CD4-positive, CD25-positive, alpha-beta regulatory T cell (primary cell): ENCODE data around the gene LCORL. TPM values are rescaled to one million over a fixed set of nuclear protein-coding genes. Genes with fewer than 3 reads are reported as not detected.
A peak's percentile ranks its signal among the peaks of the same experiment; 100 is the strongest.

Experiments
- ATAC-seq, 2 donors: fragments of 150-1000 bp; cut with Tn5 transposase; one replicate each; pipeline ENCODE4 v1.10.0; 2021; ENCODE audit warnings: low read depth in 2 of 2, moderate number of reproducible peaks in 2 of 2, moderate library complexity in 1 of 2
- DNase-seq, 3 donors: peaks; one replicate each; pipeline versions ENCODE4 v3.0.0 to v3.0.0-alpha.2; 2012 to 2022; ENCODE audit warnings: mixed read lengths in 1 of 3
- H3K27ac ChIP-seq: one replicate; pipeline ENCODE4 v1.7.0; 2013; ENCODE audit warnings: mild to moderate bottlenecking, low read length; ENCODE audit not compliant: insufficient read depth, poor library complexity, severe bottlenecking
- H3K27me3 ChIP-seq: one replicate; pipeline ENCODE4 v1.7.0; 2013; ENCODE audit warnings: low read length; ENCODE audit not compliant: control insufficient read depth, insufficient read depth
- H3K36me3 ChIP-seq: one replicate; pipeline ENCODE4 v1.7.0; 2013; ENCODE audit warnings: mild to moderate bottlenecking, low read length, moderate library complexity; ENCODE audit not compliant: control insufficient read depth, insufficient read depth
- H3K4me1 ChIP-seq: 2 replicates; pipeline ENCODE4 v1.7.0; 2013; ENCODE audit warnings: mild to moderate bottlenecking, low read length; ENCODE audit not compliant: insufficient read depth, control insufficient read depth, poor library complexity, severe bottlenecking
- H3K4me3 ChIP-seq: one replicate; pipeline ENCODE4 v1.7.0; 2013; ENCODE audit warnings: low read depth, mild to moderate bottlenecking, low read length, moderate library complexity
- H3K9me3 ChIP-seq, 2 experiments: 1 replicate in 1 of 2; 2 replicates in 1 of 2; pipeline ENCODE4 v1.7.0; 2013; ENCODE audit warnings: low read length in 2 of 2, mild to moderate bottlenecking in 1 of 2, moderate library complexity in 1 of 2; ENCODE audit not compliant: control insufficient read depth in 2 of 2
- H3K27ac Mint-ChIP-seq, 3 donors: one replicate each; pipeline ENCODE4 v1.8.0; 2020 to 2022; ENCODE audit warnings: mild to moderate bottlenecking in 3 of 3, mixed read lengths in 3 of 3, moderate library complexity in 2 of 3
- H3K27me3 Mint-ChIP-seq: one replicate; pipeline ENCODE4 v1.8.0; 2022; ENCODE audit warnings: mild to moderate bottlenecking, mixed read lengths
- H3K36me3 Mint-ChIP-seq: one replicate; pipeline ENCODE4 v1.8.0; 2020; ENCODE audit warnings: mixed read lengths
- H3K4me1 Mint-ChIP-seq, 4 donors: one replicate each; pipeline ENCODE4 v1.8.0; 2020 to 2022; ENCODE audit warnings: mixed read lengths in 4 of 4, mild to moderate bottlenecking in 1 of 4
- H3K4me3 Mint-ChIP-seq, 4 donors: one replicate each; pipeline ENCODE4 v1.8.0; 2020 to 2022; ENCODE audit warnings: mild to moderate bottlenecking in 4 of 4, mixed read lengths in 4 of 4, moderate library complexity in 3 of 4
- H3K9me3 Mint-ChIP-seq, 7 donors: one replicate each; pipeline ENCODE4 v1.8.0; 2020 to 2022; ENCODE audit warnings: mixed read lengths in 7 of 7, mild to moderate bottlenecking in 3 of 7, moderate library complexity in 2 of 7
- polyA plus RNA-seq, 4 donors: library from polyadenylated mRNA; unstranded; fragments of 300-500 nt; fragmentation: Illumina TruSeq; gene quantifications; one replicate each; pipeline ENCODE4 v1.2.3, GENCODE V29; 2021
- total RNA-seq: library from RNA; stranded (reverse); gene quantifications from one replicate; pipeline ENCODE4 v1.2.3, GENCODE V29; 2022

Gene LCORL
- total and polyA plus RNA-seq, 5 donors from 2014 or later: 7.0 to 15.6 (median 11.3) TPM

DNA sequence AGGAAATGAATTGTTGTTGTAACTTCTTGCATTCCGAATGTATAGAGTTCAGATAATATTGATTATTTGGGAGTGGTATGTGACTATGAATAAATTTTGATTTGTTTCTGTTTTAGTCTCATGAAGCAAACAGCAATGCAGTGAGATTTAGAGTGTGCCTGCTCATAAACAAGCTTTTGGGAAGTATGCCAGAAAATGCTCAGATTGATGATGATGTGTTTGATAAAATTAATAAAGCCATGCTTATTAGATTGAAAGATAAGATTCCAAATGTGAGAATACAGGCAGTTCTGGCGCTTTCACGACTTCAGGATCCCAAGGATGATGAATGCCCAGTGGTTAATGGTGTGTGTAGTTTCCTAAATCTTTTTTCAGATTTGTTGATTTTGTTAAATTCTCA, 208.8 kb downstream of the LCORL start:
- H3K36me3 Mint-ChIP-seq: peaks cover 5% of the 10 kb centered on the region
- no peaks in the 10 kb centered on the region for H3K27me3 Mint-ChIP-seq
- Histone ChIP-seq H3K4me3 (peak overlapping the region; percentile 84), H3K4me1 (peaks cover 49% of the 10 kb centered on the region), H3K36me3 (no peaks in the 10 kb centered on the region), H3K27ac (no peak overlapping the region), H3K27me3 (no peaks in the 10 kb centered on the region), H3K9me3 (no peaks in the 10 kb centered on the region)
- DNase-seq (no peak), ATAC-seq (no peak)
- peak overlapping the region; percentile 15 to 99 (median 56) for H3K4me3 Mint-ChIP-seq
- no peaks in the 10 kb centered on the region for H3K9me3 Mint-ChIP-seq
- peaks cover 28 to 59% (median 34%) of the 10 kb centered on the region in 4 donors for H3K4me1 Mint-ChIP-seq
- H3K27ac Mint-ChIP-seq: peak overlapping the region in 2 of 3 donors; percentile 38 to 62

GRCh38 chr4:17812125-17812524, 209.4 kb downstream of the LCORL start:
- Histone ChIP-seq H3K36me3 (no peaks in the 10 kb centered on the region), H3K4me1 (peaks cover 51% of the 10 kb centered on the region), H3K27me3 (no peaks in the 10 kb centered on the region), H3K27ac (peak overlapping the region; percentile 30), H3K4me3 (peak overlapping the region; percentile 84), H3K9me3 (no peaks in the 10 kb centered on the region)
- H3K4me3 Mint-ChIP-seq: peak overlapping the region; percentile 81 to 99 (median 96)
- H3K27ac Mint-ChIP-seq: peak overlapping the region in 2 of 3 donors; percentile 5 to 21
- peaks cover 5% of the 10 kb centered on the region for H3K36me3 Mint-ChIP-seq
- no peaks in the 10 kb centered on the region for H3K9me3 Mint-ChIP-seq
- H3K4me1 Mint-ChIP-seq: peaks cover 28 to 60% (median 35%) of the 10 kb centered on the region in 4 donors
- ATAC-seq (no peak), DNase-seq (peak in 1 of 3 donors; percentile 11)
- no peaks in the 10 kb centered on the region for H3K27me3 Mint-ChIP-seq

- Histone ChIP-seq H3K27me3 (no peaks in the 10 kb centered on the region), H3K4me3 (peak overlapping the region; percentile 93), H3K36me3 (no peaks in the 10 kb centered on the region), H3K27ac (peak overlapping the region; percentile 96), H3K9me3 (no peaks in the 10 kb centered on the region), H3K4me1 (peaks cover 60% of the 10 kb centered on the region)
- no peak for DNase-seq
- no peaks in the 10 kb centered on the region for H3K9me3 Mint-ChIP-seq
- H3K4me3 Mint-ChIP-seq: peak overlapping the region; percentile 94 to 99 (median 97)
- H3K36me3 Mint-ChIP-seq: peaks cover 5% of the 10 kb centered on the region
- H3K4me1 Mint-ChIP-seq: peaks cover 34 to 62% (median 37%) of the 10 kb centered on the region in 4 donors
- peak; percentile 7 for ATAC-seq
- H3K27ac Mint-ChIP-seq: peak overlapping the region; percentile 98 to 100 (median 98)
- no peaks in the 10 kb centered on the region for H3K27me3 Mint-ChIP-seq
Measured at GRCh38 chr4:17811078-17811603, 210.4 kb downstream of the LCORL start.

DNA sequence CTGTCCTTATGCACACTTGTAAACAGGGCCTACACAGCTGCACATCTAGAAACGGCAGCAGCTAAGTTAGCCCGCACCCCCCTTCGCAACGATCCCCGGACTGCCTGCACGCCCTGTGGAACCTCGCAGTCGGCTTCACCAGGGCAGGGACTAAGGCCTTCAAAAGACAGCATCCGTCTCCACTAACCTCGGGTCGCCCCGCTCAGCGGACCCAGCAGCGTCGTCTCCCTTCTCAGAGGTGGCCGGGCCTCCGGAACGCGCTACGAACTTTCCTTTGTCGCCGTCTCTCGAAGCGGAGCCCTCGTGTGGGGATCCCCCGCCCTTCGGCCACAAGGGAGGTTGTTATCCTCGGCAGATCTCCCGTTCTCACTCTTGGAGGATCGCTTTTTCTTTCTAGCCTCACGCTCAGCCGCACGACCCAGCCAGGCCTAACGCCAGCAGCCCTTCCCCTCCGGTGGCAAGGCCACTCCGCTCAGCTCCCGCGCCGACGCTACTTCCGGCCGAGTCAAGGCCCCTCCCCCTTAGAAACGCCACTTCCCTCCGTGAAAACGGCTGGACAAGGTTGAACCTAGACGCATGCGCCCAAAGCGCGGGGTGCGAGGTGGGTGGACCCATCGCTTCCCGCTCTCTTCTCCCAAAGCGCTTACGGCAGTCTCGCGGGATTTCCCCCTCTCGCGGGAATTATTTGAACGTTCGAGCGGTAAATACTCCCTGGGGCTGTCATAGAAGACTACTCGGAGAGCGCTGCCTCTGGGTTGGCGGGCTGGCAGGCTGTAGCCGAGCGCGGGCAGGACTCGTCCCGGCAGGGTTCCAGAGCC, 211.1 kb downstream of the LCORL start, which contains the start of the genes DCAF16 and NCAPG:
TSS of gene DCAF16 (minus strand) at position 498 of the 818 bp plus-strand sequence. CDS start 6,616 bp downstream, outside the sequence.
TSS of gene NCAPG (plus strand) at position 720 of the 818 bp plus-strand sequence. CDS start 99 bp downstream, outside the sequence.
- Mint-ChIP-seq H3K27me3 (no peaks in the 10 kb centered on the region), H3K36me3 (peaks cover 5% of the 10 kb centered on the region), H3K9me3 (no peaks in the 10 kb centered on the region), H3K27ac (peak within 1 kb of the TSS; percentile 98 to 100 (median 98)), H3K4me1 (peaks cover 37 to 69% (median 40%) of the 10 kb centered on the region in 4 donors), H3K4me3 (peak within 1 kb of the TSS; percentile 94 to 99 (median 97))
- Histone ChIP-seq H3K9me3 (no peaks in the 10 kb centered on the region), H3K27me3 (no peaks in the 10 kb centered on the region), H3K36me3 (no peaks in the 10 kb centered on the region), H3K27ac (peak within 1 kb of the TSS; percentile 96), H3K4me3 (peak within 1 kb of the TSS; percentile 93), H3K4me1 (peaks cover 65% of the 10 kb centered on the region)
- peak; percentile 99 for DNase-seq
- ATAC-seq: peak; percentile 91 to 92

DNA sequence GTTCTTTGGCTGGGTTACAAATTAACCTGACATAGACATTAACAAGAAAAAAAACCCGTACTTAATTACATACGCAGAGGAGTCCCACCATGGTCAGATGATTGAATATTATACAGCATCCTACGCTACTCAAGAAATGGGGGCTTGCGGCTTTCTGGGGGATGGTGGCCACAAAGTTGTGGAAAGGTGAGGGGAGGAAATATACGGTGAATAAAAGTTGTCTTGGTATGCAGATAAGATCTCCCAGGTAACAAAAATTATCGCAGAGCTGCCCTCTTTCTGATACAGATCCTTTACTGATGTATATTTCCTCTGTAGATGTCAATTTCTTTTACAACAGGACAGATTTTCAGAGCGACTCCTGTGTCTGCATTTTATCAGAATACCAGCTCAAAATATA, 211.9 kb downstream of the LCORL start:
- Histone ChIP-seq H3K27ac (peak overlapping the region; percentile 96), H3K4me1 (peaks cover 67% of the 10 kb centered on the region), H3K36me3 (peaks cover 3% of the 10 kb centered on the region), H3K27me3 (no peaks in the 10 kb centered on the region), H3K4me3 (peak overlapping the region; percentile 93), H3K9me3 (no peaks in the 10 kb centered on the region)
- ATAC-seq: no peak
- peak overlapping the region; percentile 93 to 99 (median 97) for H3K4me3 Mint-ChIP-seq
- H3K9me3 Mint-ChIP-seq: no peaks in the 10 kb centered on the region
- H3K27ac Mint-ChIP-seq: peak overlapping the region; percentile 98 to 100 (median 98)
- DNase-seq: peak in 2 of 3 donors; percentile 11 to 20
- peaks cover 6% of the 10 kb centered on the region for H3K36me3 Mint-ChIP-seq
- no peaks in the 10 kb centered on the region for H3K27me3 Mint-ChIP-seq
- peaks cover 37 to 75% (median 41%) of the 10 kb centered on the region in 4 donors for H3K4me1 Mint-ChIP-seq

DNA sequence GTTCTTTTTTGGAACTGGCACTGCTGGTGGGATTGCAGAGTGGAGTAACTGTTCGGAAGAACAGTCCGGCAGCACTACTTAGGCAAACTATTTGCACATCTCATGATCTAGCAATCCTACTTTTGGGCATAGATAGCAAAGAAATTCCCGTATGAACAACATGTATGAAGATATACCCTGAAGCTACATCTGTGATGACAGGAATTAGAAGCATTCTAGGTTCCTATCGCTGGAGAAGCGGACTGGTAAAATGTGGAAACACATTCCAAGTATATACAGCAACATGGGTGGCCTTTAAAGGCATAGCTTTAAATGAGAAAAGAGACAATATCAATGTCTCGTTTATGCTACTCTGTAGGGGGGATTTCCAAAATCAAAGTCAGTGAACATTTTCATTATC, 214.1 kb downstream of the LCORL start:
- H3K4me3 ChIP-seq: peak overlapping the region; percentile 93
- H3K27ac Mint-ChIP-seq: peak overlapping the region; percentile 61 to 87 (median 81)
- H3K36me3 ChIP-seq: peaks cover 25% of the 10 kb centered on the region
- H3K27me3 Mint-ChIP-seq: no peaks in the 10 kb centered on the region
- no peak for DNase-seq
- ATAC-seq: no peak
- H3K4me1 Mint-ChIP-seq: peaks cover 44 to 76% (median 48%) of the 10 kb centered on the region in 4 donors
- peak overlapping the region; percentile 93 to 99 (median 97) for H3K4me3 Mint-ChIP-seq
- H3K27me3 ChIP-seq: no peaks in the 10 kb centered on the region
- no peaks in the 10 kb centered on the region for H3K9me3 Mint-ChIP-seq
- H3K4me1 ChIP-seq: peaks cover 56% of the 10 kb centered on the region
- H3K9me3 ChIP-seq: no peaks in the 10 kb centered on the region
- peaks cover 22% of the 10 kb centered on the region for H3K36me3 Mint-ChIP-seq
- H3K27ac ChIP-seq: peak overlapping the region; percentile 29

GRCh38 chr4:17805580-17806155, 215.9 kb downstream of the LCORL start:
- H3K27ac ChIP-seq: no peak overlapping the region
- peaks cover 28% of the 10 kb centered on the region for H3K36me3 Mint-ChIP-seq
- ATAC-seq: no peak

More at GRCh38 chr4:17805580-17806155, 215.9 kb downstream of the LCORL start:
- Histone ChIP-seq H3K9me3 (no peaks in the 10 kb centered on the region), H3K4me1 (peaks cover 45% of the 10 kb centered on the region), H3K36me3 (peaks cover 30% of the 10 kb centered on the region), H3K27me3 (no peaks in the 10 kb centered on the region), H3K4me3 (peak overlapping the region; percentile 93)
- Mint-ChIP-seq H3K27me3 (no peaks in the 10 kb centered on the region), H3K4me1 (peaks cover 38 to 73% (median 46%) of the 10 kb centered on the region in 4 donors), H3K4me3 (peak overlapping the region in 2 of 4 donors; percentile 32 to 58), H3K9me3 (no peaks in the 10 kb centered on the region), H3K27ac (peak overlapping the region in 1 of 3 donors; percentile 79)
- no peak for DNase-seq
